H9 (cell line): Measurements from ENCODE around the gene ATAD1. TPM values are rescaled to one million over a fixed set of nuclear protein-coding genes. Genes with fewer than 3 reads are reported as not detected.

Source experiments
- DNase-seq: peaks from one replicate; pipeline ENCODE4 v3.0.0-alpha.2; 2017
- H2AFZ ChIP-seq: one replicate; pipeline ENCODE4 v1.6.1; 2013; ENCODE audit warnings: mild to moderate bottlenecking, low read length, control low read depth, moderate library complexity
- H2AK5ac ChIP-seq: 2 replicates; pipeline ENCODE4 v1.6.1; 2013; ENCODE audit warnings: low read length, control low read depth, mixed read lengths; ENCODE audit not compliant: insufficient read length
- H2BK120ac ChIP-seq: one replicate; pipeline ENCODE4 v1.6.1; 2013; ENCODE audit warnings: low read depth, mild to moderate bottlenecking, low read length, control low read depth, inconsistent platforms; ENCODE audit not compliant: poor library complexity, severe bottlenecking
- H2BK12ac ChIP-seq: 2 replicates; pipeline ENCODE4 v1.6.1; 2013; ENCODE audit warnings: low read length, control low read depth, mixed read lengths, low read depth; ENCODE audit not compliant: insufficient read length
- H2BK15ac ChIP-seq: 2 replicates; pipeline ENCODE4 v1.6.1; 2013; ENCODE audit warnings: low read depth, low read length, control low read depth
- H2BK20ac ChIP-seq: one replicate; pipeline ENCODE4 v1.6.1; 2013; ENCODE audit warnings: low read depth, mild to moderate bottlenecking, low read length, control low read depth, inconsistent platforms; ENCODE audit not compliant: poor library complexity, severe bottlenecking
- H2BK5ac ChIP-seq: 2 replicates; pipeline ENCODE4 v1.6.1; 2013; ENCODE audit warnings: low read length, control low read depth, mixed read lengths; ENCODE audit not compliant: insufficient read length
- H3K14ac ChIP-seq: 2 replicates; pipeline ENCODE4 v1.6.1; 2013; ENCODE audit warnings: low read length, control low read depth; ENCODE audit not compliant: insufficient read depth
- H3K18ac ChIP-seq: 2 replicates; pipeline ENCODE4 v1.6.1; 2013; ENCODE audit warnings: low read depth, mild to moderate bottlenecking, mixed read lengths, low read length, control low read depth; ENCODE audit not compliant: insufficient read length
- H3K23ac ChIP-seq: 2 replicates; pipeline ENCODE4 v1.6.1; 2013; ENCODE audit warnings: low read length, control low read depth, mixed read lengths, low read depth; ENCODE audit not compliant: insufficient read length
- H3K23me2 ChIP-seq: 2 replicates; pipeline ENCODE4 v1.6.1; 2013; ENCODE audit warnings: low read depth, mild to moderate bottlenecking, mixed read lengths, low read length, control low read depth; ENCODE audit not compliant: insufficient read length, poor library complexity, severe bottlenecking
- H3K27ac ChIP-seq: 2 replicates; pipeline ENCODE4 v1.5.1; 2013; ENCODE audit warnings: low read length, control low read depth, mixed read lengths, low read depth; ENCODE audit not compliant: insufficient read length
- H3K27me3 ChIP-seq: 2 replicates; pipeline ENCODE4 v1.6.1; 2013; ENCODE audit warnings: low read length, control low read depth, inconsistent platforms; ENCODE audit not compliant: insufficient read depth
- H3K4ac ChIP-seq: 2 replicates; pipeline ENCODE4 v1.6.1; 2013; ENCODE audit warnings: low read depth, mild to moderate bottlenecking, control low read depth, inconsistent platforms, low read length, moderate library complexity
- H3K4me1 ChIP-seq: 2 replicates; pipeline ENCODE4 v1.6.1; 2013; ENCODE audit warnings: low read length, control low read depth, inconsistent platforms; ENCODE audit not compliant: insufficient read depth
- H3K4me2 ChIP-seq: 2 replicates; pipeline ENCODE4 v1.6.1; 2013; ENCODE audit warnings: low read length, control low read depth, mixed read lengths; ENCODE audit not compliant: insufficient read length, insufficient read depth
- H3K56ac ChIP-seq: 2 replicates; pipeline ENCODE4 v1.6.1; 2013; ENCODE audit warnings: low read depth, mild to moderate bottlenecking, mixed read lengths, low read length, control low read depth; ENCODE audit not compliant: insufficient read length
- H3K79me1 ChIP-seq: 2 replicates; pipeline ENCODE4 v1.6.1; 2013; ENCODE audit warnings: low read depth, mild to moderate bottlenecking, moderate library complexity, low read length, control low read depth, inconsistent platforms; ENCODE audit not compliant: insufficient read depth, poor library complexity, severe bottlenecking
- H3K79me2 ChIP-seq: 2 replicates; pipeline ENCODE4 v1.6.1; 2013; ENCODE audit warnings: low read length, control low read depth, inconsistent platforms; ENCODE audit not compliant: insufficient read depth
- H3K9ac ChIP-seq: 2 replicates; pipeline ENCODE4 v1.6.1; 2013; ENCODE audit warnings: low read length, control low read depth, mixed read lengths; ENCODE audit not compliant: insufficient read length; ENCODE audit errors: extremely low read depth
- H3K9me3 ChIP-seq: one replicate; pipeline ENCODE4 v1.6.1; 2013; ENCODE audit warnings: low read depth, low read length, inconsistent platforms; ENCODE audit not compliant: control insufficient read depth
- H3T11ph ChIP-seq: one replicate; pipeline ENCODE4 v1.6.1; 2013; ENCODE audit warnings: mild to moderate bottlenecking, low read length, control low read depth, inconsistent platforms
- H4K20me1 ChIP-seq: one replicate; pipeline ENCODE4 v1.6.1; 2013; ENCODE audit not compliant: control insufficient read depth, insufficient read length, insufficient read depth
- H4K5ac ChIP-seq: 2 replicates; pipeline ENCODE4 v1.6.1; 2013; ENCODE audit warnings: low read depth, mild to moderate bottlenecking, mixed read lengths, low read length, control low read depth; ENCODE audit not compliant: insufficient read length
- H4K8ac ChIP-seq: replicated peaks from 2 replicates; pipeline ENCODE4 v1.6.1; 2013; ENCODE audit warnings: low read length, control low read depth, mixed read lengths, low read depth; ENCODE audit not compliant: insufficient read length
- H4K91ac ChIP-seq: 2 replicates; pipeline ENCODE4 v1.6.1; 2013; ENCODE audit warnings: low read depth, mild to moderate bottlenecking, moderate library complexity, mixed read lengths, low read length, control low read depth; ENCODE audit not compliant: insufficient read length
- H3K27ac Mint-ChIP-seq, 3 experiments: 2 replicates in 2 of 3; 3 replicates in 1 of 3; pipeline ENCODE4 v1.8.0; 2020 to 2021; ENCODE audit warnings: mixed read lengths in 3 of 3, mild to moderate bottlenecking in 1 of 3, moderate library complexity in 1 of 3
- H3K27me3 Mint-ChIP-seq: 2 replicates; pipeline ENCODE4 v1.8.0; 2021; ENCODE audit warnings: low read depth, mild to moderate bottlenecking, moderate library complexity, mixed read lengths
- H3K36me3 Mint-ChIP-seq, 3 experiments: 2 replicates in 2 of 3; 3 replicates in 1 of 3; pipeline ENCODE4 v1.8.0; 2020 to 2021; ENCODE audit warnings: low read depth in 3 of 3, mixed read lengths in 3 of 3; ENCODE audit not compliant: insufficient read depth in 1 of 3
- H3K4me1 Mint-ChIP-seq, 2 experiments: 2 replicates each; pipeline ENCODE4 v1.8.0; 2020; ENCODE audit warnings: mixed read lengths in 2 of 2
- H3K4me3 Mint-ChIP-seq, 2 experiments: 2 replicates in 1 of 2; 3 replicates in 1 of 2; pipeline ENCODE4 v1.8.0; 2020 to 2021; ENCODE audit warnings: mild to moderate bottlenecking in 2 of 2, mixed read lengths in 2 of 2, moderate library complexity in 1 of 2
- H3K9me3 Mint-ChIP-seq, 2 experiments: 2 replicates in 1 of 2; 3 replicates in 1 of 2; pipeline ENCODE4 v1.8.0; 2020; ENCODE audit warnings: mild to moderate bottlenecking in 2 of 2, mixed read lengths in 2 of 2, moderate library complexity in 1 of 2
- WGBS: extraction: QIAGEN DNeasy Blood & Tissue Kit; methylation state at CpG from one replicate; pipeline ENCODE4 v1.1.7; 2013; ENCODE audit warnings: missing lambda C conversion rate, low lambda C conversion rate, mixed read lengths; ENCODE audit not compliant: insufficient read length; ENCODE audit errors: extremely low coverage; 5-methylcytosine and 5-hydroxymethylcytosine counted together
- total RNA-seq: library from RNA; stranded (reverse); gene quantifications from 2 replicates; pipeline ENCODE4 v1.2.1, GENCODE V29; 2021
- TF ChIP-seq, protein P1 (sequence below): fragments of 200-600 bp; sonication (generic); conservative IDR thresholded peaks from 3 replicates; pipeline ENCODE4 v1.8.0; 2021; ENCODE audit warnings: antibody characterized with exemption, mild to moderate bottlenecking

Gene ATAD1
- total RNA-seq, 1 experiment from 2014 or later = 38.7 TPM

DNA sequence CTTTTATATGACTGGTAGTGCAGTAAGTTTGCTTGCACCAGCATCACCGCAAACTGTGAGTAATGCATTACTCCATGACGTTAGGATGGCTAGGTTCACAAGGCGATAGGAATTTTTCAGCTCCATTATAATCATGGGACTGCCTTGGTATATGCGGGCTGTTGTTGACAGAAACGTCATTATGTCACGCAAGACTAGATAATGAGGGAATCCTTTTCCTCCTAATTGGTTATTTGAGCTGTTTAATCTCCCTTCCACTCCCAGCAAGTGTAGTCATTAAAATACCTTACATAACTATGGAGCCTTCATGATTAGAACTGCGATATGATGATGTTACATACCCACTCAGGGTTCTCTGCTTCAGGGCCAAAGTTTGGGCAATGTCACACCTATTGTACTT lies 28.0 kb upstream of the ATAD1 start:
- no peak overlapping the region for H2AK5ac ChIP-seq
- H4K8ac ChIP-seq = no peak overlapping the region
- no peaks in the 10 kb centered on the region for H4K20me1 ChIP-seq
- H3K9ac ChIP-seq = no peak overlapping the region
- H2BK120ac ChIP-seq = no peak overlapping the region
- Mint-ChIP-seq H3K36me3 (no peaks in the 10 kb centered on the region), H3K4me3 (no peak overlapping the region), H3K27me3 (no peaks in the 10 kb centered on the region; the same call in 1 of the 2 replicates), H3K9me3 (no peaks in the 10 kb centered on the region), H3K4me1 (peaks cover 5 to 13% of the 10 kb centered on the region in 2 experiments), H3K27ac (no peak overlapping the region)
- H3K27ac ChIP-seq = no peak overlapping the region
- no peak overlapping the region for H3K14ac ChIP-seq
- no peaks in the 10 kb centered on the region for H3K4me1 ChIP-seq
- no peak overlapping the region for H4K91ac ChIP-seq
- H3K4ac ChIP-seq = no peak overlapping the region
- H3K9me3 ChIP-seq = no peaks in the 10 kb centered on the region
- H3K23ac ChIP-seq = no peak overlapping the region
- H3K79me2 ChIP-seq = no peaks in the 10 kb centered on the region
- no peaks in the 10 kb centered on the region for H3K27me3 ChIP-seq
- no peak overlapping the region for H2AFZ ChIP-seq
- WGBS = no CpG with 5 or more reads among the region's 7 CpGs
- H4K5ac ChIP-seq = no peak overlapping the region
- no peak overlapping the region for H3T11ph ChIP-seq
- no peak overlapping the region for H3K18ac ChIP-seq
- H3K4me2 ChIP-seq = no peak overlapping the region
- H2BK15ac ChIP-seq = no peak overlapping the region
- no peak overlapping the region for H3K56ac ChIP-seq
- DNase-seq = no peak
- no peak overlapping the region for H2BK5ac ChIP-seq
- H2BK20ac ChIP-seq = no peak overlapping the region
- no peaks in the 10 kb centered on the region for H3K79me1 ChIP-seq
- H2BK12ac ChIP-seq = no peak overlapping the region
- H3K23me2 ChIP-seq = no peaks in the 10 kb centered on the region
- TF ChIP-seq, protein P1, sequence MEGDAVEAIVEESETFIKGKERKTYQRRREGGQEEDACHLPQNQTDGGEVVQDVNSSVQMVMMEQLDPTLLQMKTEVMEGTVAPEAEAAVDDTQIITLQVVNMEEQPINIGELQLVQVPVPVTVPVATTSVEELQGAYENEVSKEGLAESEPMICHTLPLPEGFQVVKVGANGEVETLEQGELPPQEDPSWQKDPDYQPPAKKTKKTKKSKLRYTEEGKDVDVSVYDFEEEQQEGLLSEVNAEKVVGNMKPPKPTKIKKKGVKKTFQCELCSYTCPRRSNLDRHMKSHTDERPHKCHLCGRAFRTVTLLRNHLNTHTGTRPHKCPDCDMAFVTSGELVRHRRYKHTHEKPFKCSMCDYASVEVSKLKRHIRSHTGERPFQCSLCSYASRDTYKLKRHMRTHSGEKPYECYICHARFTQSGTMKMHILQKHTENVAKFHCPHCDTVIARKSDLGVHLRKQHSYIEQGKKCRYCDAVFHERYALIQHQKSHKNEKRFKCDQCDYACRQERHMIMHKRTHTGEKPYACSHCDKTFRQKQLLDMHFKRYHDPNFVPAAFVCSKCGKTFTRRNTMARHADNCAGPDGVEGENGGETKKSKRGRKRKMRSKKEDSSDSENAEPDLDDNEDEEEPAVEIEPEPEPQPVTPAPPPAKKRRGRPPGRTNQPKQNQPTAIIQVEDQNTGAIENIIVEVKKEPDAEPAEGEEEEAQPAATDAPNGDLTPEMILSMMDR = no peak
